K562 (cell line): ENCODE measurements around the gene BRPF1. TPM values are rescaled to one million over a fixed set of nuclear protein-coding genes. Genes with fewer than 3 reads are reported as not detected.
A peak's percentile ranks its signal among the peaks of the same experiment; 100 is the strongest.

ENCODE experiments used
- CCNT2 ChIP-seq: IDR thresholded peaks from 2 replicates; pipeline ENCODE4 v1.6.1; 2011; ENCODE audit warnings: borderline replicate concordance, low read depth, mild to moderate bottlenecking, moderate library complexity, mixed read lengths, low read length; ENCODE audit not compliant: insufficient read length; ENCODE audit errors: extremely low read depth
- DMBX1 ChIP-seq: fragments of 250-450 bp; sonication (Bioruptor Pico); IDR thresholded peaks from 2 replicates; pipeline ENCODE4 v1.8.0; 2022; ENCODE audit warnings: inconsistent platforms, mild to moderate bottlenecking, moderate library complexity, borderline replicate concordance
- MAZ ChIP-seq, 2 experiments: fragments of 450-650 bp in 1 of 2; sonication (generic) in 1 of 2; formaldehyde crosslinking; IDR thresholded peaks in 1 of 2; conservative IDR thresholded peaks in 1 of 2; 2 replicates each; pipeline versions ENCODE4 v1.4.0 to v1.5.0; 2020; ENCODE audit warnings: mild to moderate bottlenecking in 1 of 2, missing genetic modification reagents in 1 of 2
- MED1 ChIP-seq: sonication (generic); formaldehyde crosslinking; IDR thresholded peaks from 2 replicates; pipeline ENCODE4 v1.8.1; 2023; ENCODE audit warnings: missing genetic modification reagents, borderline replicate concordance
- MYNN ChIP-seq, 2 experiments: sonication (generic); formaldehyde crosslinking in 1 of 2; IDR thresholded peaks; 2 replicates each; pipeline versions ENCODE4 v1.5.0 to v1.6.1; 2016 to 2020; ENCODE audit warnings: antibody characterized with exemption in 1 of 2, missing genetic modification reagents in 1 of 2
- PHB ChIP-seq: fragments of 250-450 bp; sonication (Bioruptor Pico); IDR thresholded peaks from 2 replicates; pipeline ENCODE4 v1.5.0; 2021
- RBM25 ChIP-seq: fragments of 200-400 bp; formaldehyde crosslinking; IDR thresholded peaks from 2 replicates; pipeline ENCODE4 v1.6.1; 2018; ENCODE audit warnings: low read length, low read depth, moderate library complexity; ENCODE audit not compliant: severe bottlenecking
- RNF2 ChIP-seq: sonication (generic); IDR thresholded peaks from 2 replicates; pipeline ENCODE4 v1.6.1; 2016
- SRSF9 ChIP-seq: fragments of 200-400 bp; formaldehyde crosslinking; IDR thresholded peaks from 2 replicates; pipeline ENCODE4 v1.6.1; 2017; ENCODE audit warnings: low read depth, low read length, borderline replicate concordance
- WHSC1 ChIP-seq: IDR thresholded peaks from one replicate; pipeline ENCODE4 v1.6.1; 2012; ENCODE audit warnings: low read length, control low read depth, inconsistent platforms
- ZNF644 ChIP-seq: fragments of 200-800 bp; sonication (Bioruptor generic); IDR thresholded peaks from 2 replicates; pipeline ENCODE4 v1.6.1; 2016; ENCODE audit warnings: low read depth, missing genetic modification characterization, missing compliant biosample characterization
- ZZZ3 ChIP-seq: fragments of 450-650 bp; IDR thresholded peaks from 2 replicates; pipeline ENCODE4 v1.6.1; 2016; ENCODE audit warnings: antibody characterized with exemption, mild to moderate bottlenecking, moderate library complexity
- polyA plus RNA-seq, 8 experiments: library from polyadenylated mRNA; depleted of rRNA in 4 of 8; stranded (reverse) in 5 of 8; unstranded in 3 of 8; fragments of >200 nt; fragmentation: Nextera tagmentation in 2 of 8; fragmentation: Illumina TruSeq in 1 of 8; extraction: Ambion mirVana in 2 of 8; extraction: Trizol in 1 of 8; gene quantifications; 2 replicates each; pipeline versions ENCODE4 v1.2.1 to v1.2.3, GENCODE V29; 2011 to 2014; ENCODE audit warnings: inconsistent platforms in 1 of 8, missing spikeins in 1 of 8
- total RNA-seq, 7 experiments: library from RNA; depleted of rRNA in 6 of 7; stranded (reverse); fragments of >200 nt in 6 of 7; fragmentation: Illumina TruSeq in 2 of 7; extraction: Trizol in 2 of 7; gene quantifications; 2 replicates each; pipeline versions ENCODE4 v1.2.1 to v1.2.3, GENCODE V29; 2011 to 2021; ENCODE audit warnings: low replicate concordance in 1 of 7
- TF ChIP-seq, protein P1 (sequence below): fragments of 450-650 bp; IDR thresholded peaks from 2 replicates; pipeline ENCODE4 v1.6.1; 2017; ENCODE audit warnings: antibody characterized with exemption, mild to moderate bottlenecking
- TF ChIP-seq, protein P2 (sequence below): sonication (generic); formaldehyde crosslinking; IDR thresholded peaks from 2 replicates; pipeline ENCODE4 v1.8.0; 2023; ENCODE audit warnings: mild to moderate bottlenecking, missing genetic modification reagents
- TF ChIP-seq, protein P3 (sequence below): fragments of 250-450 bp; sonication (Bioruptor Pico); IDR thresholded peaks from 2 replicates; pipeline ENCODE4 v1.5.0; 2020; ENCODE audit warnings: mild to moderate bottlenecking
- TF ChIP-seq, protein P4 (sequence below), 3 experiments: IDR thresholded peaks in 2 of 3; conservative IDR thresholded peaks in 1 of 3; 2 replicates each; pipeline ENCODE4 v1.5.1; 2011 to 2012; ENCODE audit warnings: low read length in 3 of 3, mild to moderate bottlenecking in 3 of 3, control low read depth in 2 of 3, improper control_type of control experiment in 1 of 3, inconsistent platforms in 1 of 3, low read depth in 1 of 3, mixed read lengths in 1 of 3, moderate library complexity in 1 of 3; ENCODE audit not compliant: insufficient read depth in 2 of 3

The BRPF1 gene
- total and polyA plus RNA-seq, 9 of the 15 experiments (the other 6 are each of a cell fraction or from before 2014, with no cell fraction given) = 1.1 to 40.2 (median 23.5) TPM

DNA sequence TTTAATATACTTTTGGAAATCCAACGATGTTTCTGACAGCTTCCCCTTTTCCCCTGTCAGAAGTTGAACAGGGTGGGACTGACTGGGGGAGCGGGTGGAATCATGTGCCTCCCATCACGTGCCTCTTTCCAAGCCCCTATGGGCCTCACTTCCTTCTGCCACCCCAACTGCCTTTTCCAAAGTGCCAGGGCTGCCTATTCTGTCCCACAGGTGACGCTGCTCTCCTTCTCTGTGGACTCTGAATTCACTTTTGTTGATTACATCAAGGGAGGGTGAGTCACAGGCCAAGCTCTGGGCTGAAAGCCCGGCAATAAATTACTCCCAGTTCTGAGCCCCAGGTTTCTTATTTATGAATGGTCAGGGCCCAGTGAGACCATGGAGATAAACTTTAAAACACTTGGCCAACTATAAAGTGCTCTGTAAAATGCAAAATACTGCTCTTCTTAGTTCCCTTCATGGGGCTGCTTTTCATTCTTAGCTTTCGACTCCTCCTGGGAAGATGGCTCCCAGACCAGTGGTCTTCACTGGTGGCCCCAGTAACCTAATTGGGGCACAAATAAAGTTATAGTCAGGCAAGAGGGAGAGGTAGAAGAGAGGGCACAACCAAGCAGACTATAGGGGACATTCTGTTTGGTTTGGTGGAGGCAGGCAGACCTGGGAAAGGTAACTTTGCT is 15.6 kb upstream of the BRPF1 start (continued):
- TF ChIP-seq, protein P1, sequence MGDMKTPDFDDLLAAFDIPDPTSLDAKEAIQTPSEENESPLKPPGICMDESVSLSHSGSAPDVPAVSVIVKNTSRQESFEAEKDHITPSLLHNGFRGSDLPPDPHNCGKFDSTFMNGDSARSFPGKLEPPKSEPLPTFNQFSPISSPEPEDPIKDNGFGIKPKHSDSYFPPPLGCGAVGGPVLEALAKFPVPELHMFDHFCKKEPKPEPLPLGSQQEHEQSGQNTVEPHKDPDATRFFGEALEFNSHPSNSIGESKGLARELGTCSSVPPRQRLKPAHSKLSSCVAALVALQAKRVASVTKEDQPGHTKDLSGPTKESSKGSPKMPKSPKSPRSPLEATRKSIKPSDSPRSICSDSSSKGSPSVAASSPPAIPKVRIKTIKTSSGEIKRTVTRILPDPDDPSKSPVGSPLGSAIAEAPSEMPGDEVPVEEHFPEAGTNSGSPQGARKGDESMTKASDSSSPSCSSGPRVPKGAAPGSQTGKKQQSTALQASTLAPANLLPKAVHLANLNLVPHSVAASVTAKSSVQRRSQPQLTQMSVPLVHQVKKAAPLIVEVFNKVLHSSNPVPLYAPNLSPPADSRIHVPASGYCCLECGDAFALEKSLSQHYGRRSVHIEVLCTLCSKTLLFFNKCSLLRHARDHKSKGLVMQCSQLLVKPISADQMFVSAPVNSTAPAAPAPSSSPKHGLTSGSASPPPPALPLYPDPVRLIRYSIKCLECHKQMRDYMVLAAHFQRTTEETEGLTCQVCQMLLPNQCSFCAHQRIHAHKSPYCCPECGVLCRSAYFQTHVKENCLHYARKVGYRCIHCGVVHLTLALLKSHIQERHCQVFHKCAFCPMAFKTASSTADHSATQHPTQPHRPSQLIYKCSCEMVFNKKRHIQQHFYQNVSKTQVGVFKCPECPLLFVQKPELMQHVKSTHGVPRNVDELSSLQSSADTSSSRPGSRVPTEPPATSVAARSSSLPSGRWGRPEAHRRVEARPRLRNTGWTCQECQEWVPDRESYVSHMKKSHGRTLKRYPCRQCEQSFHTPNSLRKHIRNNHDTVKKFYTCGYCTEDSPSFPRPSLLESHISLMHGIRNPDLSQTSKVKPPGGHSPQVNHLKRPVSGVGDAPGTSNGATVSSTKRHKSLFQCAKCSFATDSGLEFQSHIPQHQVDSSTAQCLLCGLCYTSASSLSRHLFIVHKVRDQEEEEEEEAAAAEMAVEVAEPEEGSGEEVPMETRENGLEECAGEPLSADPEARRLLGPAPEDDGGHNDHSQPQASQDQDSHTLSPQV = peak; percentile 48; the same call in 1 of the 2 replicates
- TF ChIP-seq SRSF9 (no peak), ZZZ3 (peak; percentile 38; the same call in 1 of the 2 replicates), RBM25 (no peak), MED1 (CRISPR knock-in tag) (no peak), DMBX1 (no peak), PHB (CRISPR knock-in tag) (no peak), MYNN (IDR thresholded peaks at IDR 0.05) (peak; percentile 92), MYNN (CRISPR knock-in tag; IDR thresholded peaks at IDR 0.05) (no peak), MAZ (CRISPR knock-in tag; conservative IDR thresholded peaks at IDR 0.05 in 1 of 2, IDR thresholded peaks at IDR 0.05 in 1 of 2) (peak; percentile 58 to 81), CCNT2 (no peak), ZNF644 (0 out of 2 replicates have a peak, but pooled peaks have one; percentile 47), WHSC1 (no peak), RNF2 (peak; percentile 44; the same call in 1 of the 2 replicates)
- TF ChIP-seq, protein P2, sequence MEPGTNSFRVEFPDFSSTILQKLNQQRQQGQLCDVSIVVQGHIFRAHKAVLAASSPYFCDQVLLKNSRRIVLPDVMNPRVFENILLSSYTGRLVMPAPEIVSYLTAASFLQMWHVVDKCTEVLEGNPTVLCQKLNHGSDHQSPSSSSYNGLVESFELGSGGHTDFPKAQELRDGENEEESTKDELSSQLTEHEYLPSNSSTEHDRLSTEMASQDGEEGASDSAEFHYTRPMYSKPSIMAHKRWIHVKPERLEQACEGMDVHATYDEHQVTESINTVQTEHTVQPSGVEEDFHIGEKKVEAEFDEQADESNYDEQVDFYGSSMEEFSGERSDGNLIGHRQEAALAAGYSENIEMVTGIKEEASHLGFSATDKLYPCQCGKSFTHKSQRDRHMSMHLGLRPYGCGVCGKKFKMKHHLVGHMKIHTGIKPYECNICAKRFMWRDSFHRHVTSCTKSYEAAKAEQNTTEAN (CRISPR knock-in tag) = no peak
- TF ChIP-seq, protein P3, sequence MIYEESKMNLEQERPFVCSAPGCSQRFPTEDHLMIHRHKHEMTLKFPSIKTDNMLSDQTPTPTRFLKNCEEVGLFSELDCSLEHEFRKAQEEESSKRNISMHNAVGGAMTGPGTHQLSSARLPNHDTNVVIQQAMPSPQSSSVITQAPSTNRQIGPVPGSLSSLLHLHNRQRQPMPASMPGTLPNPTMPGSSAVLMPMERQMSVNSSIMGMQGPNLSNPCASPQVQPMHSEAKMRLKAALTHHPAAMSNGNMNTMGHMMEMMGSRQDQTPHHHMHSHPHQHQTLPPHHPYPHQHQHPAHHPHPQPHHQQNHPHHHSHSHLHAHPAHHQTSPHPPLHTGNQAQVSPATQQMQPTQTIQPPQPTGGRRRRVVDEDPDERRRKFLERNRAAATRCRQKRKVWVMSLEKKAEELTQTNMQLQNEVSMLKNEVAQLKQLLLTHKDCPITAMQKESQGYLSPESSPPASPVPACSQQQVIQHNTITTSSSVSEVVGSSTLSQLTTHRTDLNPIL = no peak
- TF ChIP-seq, protein P4, sequence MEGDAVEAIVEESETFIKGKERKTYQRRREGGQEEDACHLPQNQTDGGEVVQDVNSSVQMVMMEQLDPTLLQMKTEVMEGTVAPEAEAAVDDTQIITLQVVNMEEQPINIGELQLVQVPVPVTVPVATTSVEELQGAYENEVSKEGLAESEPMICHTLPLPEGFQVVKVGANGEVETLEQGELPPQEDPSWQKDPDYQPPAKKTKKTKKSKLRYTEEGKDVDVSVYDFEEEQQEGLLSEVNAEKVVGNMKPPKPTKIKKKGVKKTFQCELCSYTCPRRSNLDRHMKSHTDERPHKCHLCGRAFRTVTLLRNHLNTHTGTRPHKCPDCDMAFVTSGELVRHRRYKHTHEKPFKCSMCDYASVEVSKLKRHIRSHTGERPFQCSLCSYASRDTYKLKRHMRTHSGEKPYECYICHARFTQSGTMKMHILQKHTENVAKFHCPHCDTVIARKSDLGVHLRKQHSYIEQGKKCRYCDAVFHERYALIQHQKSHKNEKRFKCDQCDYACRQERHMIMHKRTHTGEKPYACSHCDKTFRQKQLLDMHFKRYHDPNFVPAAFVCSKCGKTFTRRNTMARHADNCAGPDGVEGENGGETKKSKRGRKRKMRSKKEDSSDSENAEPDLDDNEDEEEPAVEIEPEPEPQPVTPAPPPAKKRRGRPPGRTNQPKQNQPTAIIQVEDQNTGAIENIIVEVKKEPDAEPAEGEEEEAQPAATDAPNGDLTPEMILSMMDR (IDR thresholded peaks at IDR 0.05 in 2 of 3, conservative IDR thresholded peaks at IDR 0.05 in 1 of 3; ENCODE audit: insufficient read depth in 2 of 3, low read depth in 1 of 3, low read length in 3 of 3) = peak; percentile 93 to 99 (median 99)
